T1000 (cell line): ENCODE data around the gene PIGL.
"Not testable (repeated sequence)": the region's sequence is repeated elsewhere in the genome, so short reads cannot be mapped to it uniquely, and the experiment has no call there.

ENCODE experiments used
- DNase-seq: peaks from one replicate; lab custom pipeline; 2025; ENCODE audit warnings: mixed read lengths; lab: John Stamatoyannopoulos, UW

Gene PIGL

DNA sequence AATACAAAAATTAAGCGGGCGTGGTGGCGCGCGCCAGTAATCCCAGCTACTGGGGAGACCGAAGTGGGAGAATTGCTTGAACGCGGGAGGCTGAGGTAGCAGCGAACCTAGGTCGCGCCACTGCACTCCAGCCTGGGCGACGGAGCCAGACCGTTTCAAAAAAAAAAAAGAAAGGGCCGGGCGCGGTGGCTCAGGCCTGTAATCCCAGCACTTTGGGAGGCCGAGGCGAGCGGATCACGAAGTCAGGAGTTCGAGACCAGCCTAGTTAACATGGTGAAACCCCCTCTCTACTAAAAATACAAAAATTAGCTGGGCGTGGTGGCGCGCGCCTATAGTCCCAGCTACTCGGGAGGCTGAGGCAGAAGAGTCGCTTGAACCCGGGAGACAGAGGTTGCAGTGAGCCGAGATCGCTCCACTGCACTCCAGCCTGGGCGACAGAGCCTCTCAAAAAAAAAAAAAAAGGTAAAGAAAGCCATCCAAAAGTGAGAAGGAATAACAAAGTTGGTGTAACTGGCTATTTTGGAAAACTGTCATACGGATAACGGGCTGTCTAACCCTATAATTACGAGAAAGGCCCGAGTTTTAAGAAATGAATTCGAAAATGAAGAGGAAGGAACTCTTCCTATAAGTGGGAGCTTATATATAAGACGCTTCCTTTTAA lies 539 bp upstream of the PIGL start:
- DNase-seq = not testable (repeated sequence)

DNA sequence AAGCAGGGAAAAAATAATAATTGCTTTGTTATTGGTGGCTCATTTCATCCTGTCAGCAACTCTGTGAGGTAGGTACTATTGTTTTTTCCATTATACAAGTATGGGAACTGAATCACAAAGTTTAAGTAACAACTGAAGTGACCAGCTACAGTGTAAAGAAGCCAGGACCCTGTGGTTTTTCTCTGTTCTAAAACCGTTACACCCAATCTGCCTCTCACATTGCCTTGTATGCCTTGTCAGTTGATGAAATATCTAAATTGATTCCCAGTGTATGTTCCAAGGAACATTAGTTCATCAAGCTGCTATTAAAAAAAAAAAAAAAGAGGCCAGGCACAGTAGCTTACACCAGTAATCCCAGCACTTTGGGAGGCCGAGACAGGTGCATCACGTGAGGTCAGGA lies 5.4 kb downstream of the PIGL start:
- DNase-seq = no peak

DNA sequence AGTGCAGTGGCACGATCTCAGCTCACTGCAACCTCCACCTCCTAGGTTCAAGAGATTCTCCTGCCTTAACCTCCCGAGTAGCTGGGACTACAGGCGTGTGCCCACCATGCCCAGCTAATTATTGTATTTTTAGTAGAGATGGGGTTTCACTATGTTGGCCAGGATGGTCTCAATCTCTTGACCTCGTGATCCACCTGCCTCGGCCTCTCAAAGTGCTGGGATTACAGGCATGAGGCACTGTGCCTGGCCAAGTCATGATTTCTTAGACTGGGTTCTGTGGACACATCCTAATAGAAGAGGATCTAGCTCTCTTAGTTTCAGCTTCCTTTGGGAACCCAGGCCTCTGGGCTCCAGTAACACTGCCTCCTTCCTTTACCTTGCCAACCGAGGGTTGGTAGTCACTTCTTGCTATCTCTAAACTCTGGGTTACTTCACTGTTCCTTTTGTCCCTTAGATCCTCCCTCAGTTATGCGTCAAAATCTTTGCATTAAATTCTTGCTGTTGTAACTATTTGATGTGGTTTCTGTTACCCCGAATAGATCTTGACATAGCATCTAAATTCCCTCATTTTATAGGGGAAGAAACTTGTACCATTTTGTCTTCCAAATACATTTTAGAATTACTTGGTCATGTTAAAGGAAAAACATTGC lies 13.0 kb downstream of the PIGL start:
- DNase-seq = not testable (repeated sequence)

DNA sequence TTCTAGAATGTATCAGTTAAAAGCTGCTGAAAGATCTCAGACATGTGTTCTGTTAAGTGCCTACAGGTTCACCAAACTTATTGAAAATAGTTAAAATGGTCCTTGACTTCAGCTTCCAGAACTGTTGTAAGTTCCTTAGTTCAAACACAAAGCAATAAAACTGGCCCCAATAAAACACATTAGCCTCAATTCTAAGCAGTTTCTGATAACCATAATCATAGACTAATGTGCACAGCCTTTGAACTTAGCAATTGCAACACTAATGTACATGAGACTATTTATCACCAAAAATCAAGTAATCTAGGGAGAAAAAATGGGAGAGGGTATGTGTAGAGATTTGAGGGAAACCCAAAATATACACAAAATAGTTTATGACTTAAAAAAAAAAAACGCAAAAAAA lies 15.4 kb downstream of the PIGL start:
- DNase-seq = no peak

DNA sequence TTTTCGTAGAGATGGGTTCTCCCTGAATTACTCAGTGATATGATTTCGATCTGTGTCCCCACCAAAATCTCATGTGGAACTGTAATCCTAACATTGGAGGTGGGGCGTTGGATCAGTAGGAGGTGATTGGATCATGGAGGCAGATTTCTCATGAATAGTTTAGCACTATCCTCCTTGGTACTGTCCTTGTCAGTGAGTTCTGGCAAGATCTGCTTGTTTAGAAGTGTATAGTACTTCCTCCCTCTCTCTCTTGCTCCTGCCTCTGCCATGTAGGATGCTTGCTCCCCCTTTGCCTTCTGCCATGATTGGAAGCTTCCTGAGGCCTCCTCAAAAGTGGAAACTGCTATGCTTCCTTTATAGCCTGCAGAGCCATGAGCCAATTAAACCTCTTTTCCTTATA lies 22.9 kb downstream of the PIGL start:
- DNase-seq = no peak

DNA sequence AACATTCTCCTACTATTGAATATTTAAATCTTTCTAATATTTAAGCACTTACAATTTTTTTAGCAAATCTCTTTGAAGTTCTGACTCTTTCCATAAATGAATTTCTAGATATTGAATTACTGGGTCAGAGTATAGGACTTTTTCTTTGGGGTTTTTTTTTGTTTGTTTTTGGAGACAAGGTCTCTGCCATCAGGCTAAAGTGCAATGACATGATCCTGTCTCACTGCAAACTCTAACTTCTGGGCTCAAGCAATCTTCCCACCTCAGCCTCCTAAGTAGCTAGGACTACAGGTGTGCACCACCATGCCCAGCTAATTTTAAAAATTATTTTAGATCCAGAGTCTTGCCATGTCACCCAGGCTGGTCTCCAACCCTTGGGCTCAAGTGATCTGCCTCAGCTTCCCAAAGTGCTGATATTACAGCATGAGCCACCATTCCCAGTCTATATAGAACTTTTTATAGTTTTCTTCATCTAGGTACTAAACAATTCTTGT lies 24.9 kb downstream of the PIGL start:
- no peak for DNase-seq

DNA sequence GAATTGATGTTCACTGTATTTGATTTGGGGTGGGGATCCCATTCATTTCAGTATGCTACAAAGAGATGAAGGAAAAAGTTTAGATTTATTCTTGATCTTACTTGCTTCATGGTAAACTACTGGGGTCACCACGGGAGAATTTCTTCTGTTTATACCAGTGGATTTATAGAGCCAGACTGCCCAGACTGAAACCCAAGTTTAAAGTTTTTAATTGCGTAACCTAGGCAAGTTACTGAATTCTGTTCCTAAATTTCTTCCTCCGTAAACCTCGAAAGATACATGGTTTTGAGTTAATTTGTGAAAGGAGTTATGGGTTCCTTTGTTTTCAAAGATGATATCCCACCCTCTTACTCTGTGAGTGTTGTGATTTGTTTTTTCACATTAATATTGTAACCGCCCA lies 26.4 kb downstream of the PIGL start:
- no peak for DNase-seq

DNA sequence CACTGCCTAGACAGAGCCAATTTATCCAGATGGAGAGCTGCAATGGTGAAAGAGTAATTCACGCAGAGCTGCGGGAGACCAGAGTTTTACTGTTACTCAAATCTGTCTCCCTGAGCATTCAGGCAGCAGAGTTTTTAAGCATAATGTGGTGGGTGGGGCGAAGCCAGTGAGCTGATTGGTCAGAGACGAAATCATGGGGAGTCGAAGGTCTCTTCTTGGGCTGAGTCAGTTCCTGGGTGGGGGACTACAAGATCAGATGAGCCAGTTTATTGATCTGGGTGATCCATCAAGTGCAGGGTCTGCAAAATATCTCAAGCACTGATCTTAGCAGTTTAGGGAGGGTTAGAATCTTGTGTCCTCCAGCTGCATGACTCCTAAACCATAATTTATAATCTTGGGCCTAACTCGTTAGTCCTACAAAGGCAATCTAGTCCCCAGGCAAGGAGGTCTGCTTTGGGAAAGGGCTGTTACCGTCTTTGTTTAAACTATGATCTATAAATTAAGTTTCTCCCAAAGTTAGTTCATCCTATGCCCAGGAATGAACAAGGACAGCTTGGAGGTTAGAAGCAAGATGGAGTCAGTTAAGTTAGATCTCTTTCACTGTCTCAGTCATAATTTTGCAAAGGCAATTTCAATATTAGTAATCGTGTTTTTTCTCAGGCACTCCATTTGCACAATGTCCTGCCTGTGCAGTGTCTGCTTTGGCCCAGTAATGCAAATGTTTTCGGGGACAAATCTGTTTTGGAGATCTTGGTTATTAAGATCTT lies 27.0 kb downstream of the PIGL start:
- no peak for DNase-seq

DNA sequence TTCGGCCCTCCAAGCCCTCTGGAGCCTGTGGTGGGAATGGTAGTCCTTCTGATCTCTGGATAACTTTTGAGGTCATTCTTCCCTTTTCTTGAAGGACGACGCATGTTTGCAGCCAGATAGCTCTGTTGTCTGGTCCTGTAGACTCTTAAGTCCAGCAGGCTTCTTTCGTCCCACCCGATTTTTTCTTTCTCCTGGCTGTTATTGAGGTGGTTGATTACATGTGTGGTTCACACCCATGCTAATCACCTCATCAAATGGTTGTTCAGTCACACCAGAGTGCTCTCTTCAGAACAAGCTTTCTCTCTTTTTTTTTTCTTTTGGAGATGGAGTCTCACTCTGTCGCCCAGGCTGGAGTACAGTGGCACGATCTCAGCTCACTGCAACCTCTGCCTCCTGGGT lies 30.6 kb downstream of the PIGL start:
- DNase-seq = no peak

DNA sequence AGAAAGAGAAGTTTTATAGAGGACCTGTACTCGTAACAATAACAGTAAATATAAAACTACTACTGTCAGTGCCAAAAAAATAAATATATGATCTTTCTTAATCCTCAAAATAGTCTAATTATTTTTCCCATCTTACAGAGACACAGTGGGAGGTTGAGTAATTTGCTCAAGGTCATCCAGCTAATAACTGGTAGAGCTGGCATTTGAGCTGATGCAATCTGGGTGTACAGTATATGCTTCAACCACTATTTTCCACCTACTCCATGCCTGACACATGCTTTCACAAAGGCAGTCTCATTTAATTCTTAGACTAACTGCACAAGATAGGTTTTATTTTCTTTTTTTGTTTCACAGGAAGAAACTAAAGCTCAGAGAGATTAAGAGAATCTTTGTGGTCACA lies 33.6 kb downstream of the PIGL start:
- DNase-seq = no peak

DNA sequence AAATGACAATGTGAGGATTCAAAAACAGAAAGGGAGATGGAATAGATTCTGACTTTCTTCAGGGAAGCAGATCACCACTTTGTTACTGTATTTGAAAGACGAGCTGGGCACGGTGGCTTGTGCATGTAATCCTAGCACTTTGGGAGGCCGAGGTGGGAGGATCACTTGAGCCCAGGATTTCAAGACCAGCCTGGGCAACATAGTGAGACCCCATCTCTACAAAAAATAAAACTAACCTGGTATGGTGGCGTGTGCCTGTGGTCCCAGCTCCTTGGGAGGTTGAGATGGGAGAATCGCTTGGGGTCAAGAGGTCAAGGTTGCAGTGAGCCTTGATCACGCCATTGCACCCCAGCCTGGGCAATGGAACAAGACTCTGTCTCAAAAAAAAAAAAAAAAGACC lies 34.0 kb downstream of the PIGL start:
- DNase-seq = no peak

DNA sequence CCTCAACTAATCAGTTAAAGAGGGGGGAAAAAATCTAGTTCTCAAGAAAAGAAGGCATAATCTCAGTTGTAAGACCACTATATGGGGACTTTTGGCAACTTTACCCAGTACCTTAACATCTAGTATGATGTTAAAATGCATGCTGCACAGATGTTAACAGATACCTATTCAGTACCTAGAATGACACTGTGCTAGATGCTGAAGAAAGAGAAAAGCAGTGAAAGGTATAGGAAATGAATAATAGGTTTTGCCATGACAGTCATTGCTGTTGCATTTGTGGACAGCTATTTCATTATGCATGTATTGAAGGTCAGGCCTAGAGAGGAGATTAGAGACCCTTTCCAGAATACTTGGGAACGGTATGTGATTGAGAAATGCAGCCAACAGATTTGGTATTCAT lies 34.5 kb downstream of the PIGL start:
- DNase-seq = no peak

DNA sequence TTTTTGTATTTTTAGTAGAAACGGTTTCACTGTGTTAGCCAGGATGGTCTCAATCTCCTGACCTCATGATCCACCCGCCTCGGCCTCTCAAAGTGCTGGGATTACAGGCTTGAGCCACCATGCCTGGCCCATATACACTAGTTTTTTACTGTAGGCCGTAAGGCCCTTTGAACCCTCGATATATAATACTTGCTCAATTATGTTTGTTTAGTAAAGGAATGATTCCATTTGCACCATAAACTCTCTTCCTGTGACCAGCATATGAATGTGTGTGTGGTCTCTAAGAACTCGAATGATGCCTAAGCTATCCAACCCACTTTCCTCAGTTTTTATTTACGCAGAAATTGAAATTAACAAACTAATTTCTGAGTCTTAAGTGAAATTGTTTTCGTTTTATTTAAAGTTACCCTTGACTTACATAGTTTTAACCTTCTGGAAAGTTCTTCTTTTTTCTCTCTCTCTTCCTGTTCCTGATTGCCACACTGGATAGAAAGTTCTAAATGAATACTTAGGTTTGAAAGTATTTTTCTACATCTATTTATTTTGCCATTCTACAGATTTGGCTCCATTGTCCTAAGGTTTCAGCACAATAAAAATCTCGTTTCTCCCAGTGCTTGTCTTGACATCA lies 37.9 kb downstream of the PIGL start:
- no peak for DNase-seq

DNA sequence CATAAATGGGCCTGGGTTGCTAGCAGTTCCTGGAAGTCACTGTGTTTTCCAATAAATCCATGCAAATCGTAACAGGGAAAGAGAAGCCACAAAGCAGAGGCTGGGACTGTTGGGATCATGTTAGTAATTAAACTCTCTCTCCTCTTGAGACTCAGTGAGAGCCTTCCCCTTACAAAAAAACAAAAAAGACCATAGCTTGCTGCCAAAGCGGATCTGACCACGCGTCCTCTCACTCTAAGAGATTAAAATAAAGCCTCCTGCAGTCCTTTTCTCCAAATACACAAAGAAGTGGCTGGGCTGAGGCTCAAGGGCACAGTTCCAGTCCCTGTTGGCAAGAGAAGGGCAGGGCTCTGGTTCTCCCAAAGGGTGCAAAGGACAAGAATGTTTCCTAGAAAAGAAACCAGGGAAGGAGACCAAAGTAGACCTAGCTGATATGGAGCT lies 38.5 kb downstream of the PIGL start:
- no peak for DNase-seq

DNA sequence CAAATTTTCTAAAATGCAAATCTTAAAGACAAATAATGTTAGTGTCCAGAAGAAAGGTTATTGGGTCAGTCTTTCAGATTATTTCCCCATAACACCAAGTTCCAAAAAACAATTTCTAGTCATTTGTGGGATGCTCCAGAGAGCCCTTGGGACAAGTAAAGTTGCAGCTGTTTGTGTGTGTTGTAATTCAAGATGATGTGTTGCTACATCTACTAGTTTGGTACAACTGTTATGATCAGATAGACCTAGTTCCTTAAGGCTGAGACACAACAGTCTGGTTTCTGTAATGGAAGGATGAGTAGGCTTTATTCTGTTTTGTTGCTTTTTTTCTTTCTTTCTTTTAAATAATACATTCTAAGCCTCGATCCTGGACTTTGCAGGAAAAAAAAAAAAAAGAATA lies 41.9 kb downstream of the PIGL start:
- no peak for DNase-seq

DNA sequence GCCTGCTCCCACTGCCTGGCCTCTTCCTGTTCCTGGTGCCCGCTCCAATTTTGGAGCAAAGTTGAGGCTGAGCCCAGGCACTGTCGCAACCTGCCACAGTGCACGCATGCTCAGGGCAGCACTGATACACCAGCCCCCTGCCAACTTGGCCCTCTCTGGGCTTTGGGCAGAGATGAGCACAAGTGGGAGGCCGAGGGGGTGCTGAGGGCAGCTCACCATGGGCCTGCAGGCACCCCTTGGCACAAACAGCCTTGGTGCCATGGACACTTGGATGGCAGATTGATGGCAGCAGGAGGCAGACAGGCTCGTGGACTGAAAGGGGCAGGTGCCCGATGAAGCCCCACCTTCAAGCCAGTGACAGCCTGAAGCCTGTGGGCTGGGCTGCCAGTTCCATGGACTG lies 42.9 kb downstream of the PIGL start:
- DNase-seq = no peak

DNA sequence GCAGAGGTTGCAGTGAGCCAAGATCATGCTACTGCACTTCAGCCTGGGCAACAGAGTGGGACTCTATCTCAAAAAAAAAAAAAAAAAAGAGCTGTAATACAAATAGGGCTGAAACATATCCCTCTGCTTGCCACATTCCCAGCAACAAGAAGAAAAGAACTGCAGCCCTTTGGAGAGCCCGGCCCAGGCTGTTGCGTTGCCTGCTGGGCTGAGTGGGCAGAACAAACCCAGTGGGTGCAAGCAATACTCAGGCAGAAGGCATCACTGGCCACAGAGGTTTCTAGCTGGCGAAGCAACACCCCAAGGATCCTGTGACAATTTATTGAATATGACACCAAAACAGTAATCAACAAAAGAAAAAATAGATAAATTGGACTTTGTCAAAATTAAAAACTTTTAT lies 44.0 kb downstream of the PIGL start:
- DNase-seq = no peak

DNA sequence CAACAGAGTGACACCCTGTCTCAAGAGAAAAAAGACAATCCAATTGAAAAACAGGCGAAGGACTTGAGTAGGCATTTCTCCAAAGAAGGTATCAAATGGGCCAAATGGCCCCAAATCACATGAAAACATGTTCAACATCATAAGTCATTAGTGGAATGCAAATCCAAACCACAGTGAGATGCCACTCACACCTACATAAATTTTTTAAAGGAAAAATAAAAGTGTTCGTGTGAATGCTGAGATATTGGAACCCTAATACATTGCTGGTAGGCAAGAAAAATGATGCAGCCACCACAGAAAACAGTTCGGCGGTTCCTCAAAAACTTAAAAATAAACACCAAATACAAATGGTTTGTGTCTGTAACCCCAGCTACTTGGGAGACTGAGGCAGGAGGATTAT lies 45.2 kb downstream of the PIGL start:
- DNase-seq = no peak

DNA sequence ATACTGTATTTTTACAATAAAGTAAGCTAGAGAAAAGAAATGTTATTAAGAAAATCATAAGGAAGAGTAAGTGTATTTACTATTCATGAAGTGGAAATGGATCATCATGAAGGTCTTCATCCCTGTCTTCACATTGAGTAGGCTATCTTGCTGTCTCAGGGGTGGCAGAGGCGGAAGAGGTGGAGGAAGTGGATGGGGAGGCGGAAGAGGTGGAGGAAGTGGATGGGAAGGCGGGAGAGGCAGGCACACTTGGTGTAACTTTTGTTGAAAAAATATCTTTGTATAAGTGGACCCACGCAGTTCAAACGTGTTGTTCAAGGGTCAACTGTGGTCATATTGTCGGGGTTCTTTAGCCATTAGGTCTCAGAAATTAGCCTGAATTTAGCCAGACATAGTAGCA lies 50.2 kb downstream of the PIGL start:
- DNase-seq = no peak

DNA sequence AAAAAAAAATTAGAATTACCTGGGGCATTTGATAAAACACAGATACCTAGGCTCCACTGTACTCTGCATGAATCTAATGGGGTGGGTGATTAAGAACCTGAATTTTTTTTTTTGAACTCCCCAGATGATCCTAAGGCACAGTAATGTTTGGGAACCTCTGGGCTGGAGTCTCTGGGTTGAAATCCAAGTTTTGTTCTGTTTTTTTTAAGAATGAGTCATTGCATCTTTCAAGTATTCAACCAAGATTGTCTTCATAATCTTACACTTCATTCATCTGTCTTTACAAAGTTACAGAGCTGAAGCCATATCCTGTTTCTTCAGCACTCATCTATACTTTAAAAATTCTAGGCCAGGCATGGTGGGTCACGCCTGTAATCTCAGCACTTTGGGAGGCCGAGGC lies 52.6 kb downstream of the PIGL start:
- DNase-seq = no peak

DNA sequence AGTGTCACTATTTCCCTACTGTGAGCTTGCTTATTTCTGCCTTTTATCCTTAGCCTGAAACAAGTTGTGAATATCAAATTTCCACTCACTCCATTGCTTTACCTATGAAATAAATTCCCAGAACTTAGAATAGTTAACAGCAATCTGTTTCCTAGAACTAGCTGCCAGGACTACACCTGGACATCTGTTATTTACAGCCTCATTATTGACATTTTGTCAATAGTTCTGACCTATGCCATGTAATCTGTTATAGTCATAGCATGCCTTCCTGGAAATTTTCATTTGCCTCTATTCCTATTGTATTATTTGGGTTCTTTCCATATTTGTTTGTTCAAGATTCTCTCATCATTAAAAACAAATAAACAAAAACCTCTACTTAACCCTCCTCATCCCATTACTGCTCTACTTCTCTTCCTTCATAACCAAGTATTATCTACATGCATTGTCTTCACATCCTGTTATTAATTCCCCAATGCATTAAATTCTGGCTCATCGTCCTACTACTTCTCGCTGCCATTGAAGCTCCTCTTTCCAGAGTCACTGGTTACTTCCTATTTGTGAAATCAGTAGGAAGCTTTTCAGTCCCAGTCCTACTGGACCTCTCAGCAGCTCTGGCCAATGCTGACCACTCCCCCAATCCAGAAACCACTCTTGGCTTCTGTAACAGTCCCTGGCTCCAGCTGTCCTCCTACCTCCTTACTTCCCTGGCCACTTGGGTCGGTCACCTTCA lies 55.3 kb downstream of the PIGL start:
- DNase-seq = no peak

DNA sequence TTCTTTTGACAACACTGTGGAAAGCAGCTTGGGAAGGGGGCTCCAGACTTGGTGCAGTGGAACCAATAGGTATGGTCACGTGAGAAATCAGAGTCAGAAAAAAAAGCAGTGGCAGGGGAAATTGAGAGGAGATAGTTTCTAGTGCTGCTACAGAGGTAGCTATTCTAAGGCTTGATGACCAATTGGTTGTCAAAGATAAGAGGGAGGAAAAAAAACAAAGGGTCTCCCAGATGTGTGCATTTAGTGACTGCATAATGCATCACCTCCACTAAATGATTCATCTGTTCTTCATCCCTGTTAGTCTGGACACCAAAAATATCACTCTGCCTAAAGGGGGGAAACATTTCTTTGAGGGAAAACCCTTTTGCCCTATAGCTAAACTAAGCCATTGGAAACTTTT lies 56.5 kb downstream of the PIGL start:
- no peak for DNase-seq
